ENCODE measurements around the gene AKNA.

- no peak for TF ChIP-seq CTCF (IDR thresholded peaks at IDR 0.05)
- TF ChIP-seq POLR2A (IDR thresholded peaks at IDR 0.05), result no peak
These were observed 29.9 kb downstream of the AKNA start for GRCh38 chr9:114357911-114358328.
